Measurements from ENCODE around the gene SCFD2.

DNA sequence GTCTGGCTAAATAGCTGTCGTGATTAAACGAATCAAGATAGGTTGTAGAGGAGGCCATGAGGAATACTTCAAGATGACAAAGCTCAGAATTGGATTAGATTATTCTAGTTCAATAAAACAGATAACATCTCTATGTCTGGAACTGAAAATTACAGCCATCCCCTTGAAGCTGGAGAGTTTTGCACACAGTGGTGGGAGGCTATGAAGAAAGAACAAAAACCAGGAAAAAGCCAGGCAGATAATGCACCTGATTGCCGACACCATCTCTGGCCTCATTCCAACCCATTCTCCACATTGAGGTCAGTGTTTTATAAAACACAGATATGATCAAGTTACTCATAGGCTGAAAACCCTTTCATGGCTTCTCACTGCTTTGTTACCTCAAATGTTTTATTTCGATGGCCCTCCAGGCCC, 315.5 kb downstream of the SCFD2 start:
- TF ChIP-seq EZH2 (IDR thresholded peaks at IDR 0.05; ENCODE audit: low read length, unreplicated experiment) (no peak), EZH2phosphoT487 (IDR thresholded peaks at IDR 0.05; ENCODE audit: borderline replicate concordance, low read length) (no peak)
- TF ChIP-seq, protein P1, sequence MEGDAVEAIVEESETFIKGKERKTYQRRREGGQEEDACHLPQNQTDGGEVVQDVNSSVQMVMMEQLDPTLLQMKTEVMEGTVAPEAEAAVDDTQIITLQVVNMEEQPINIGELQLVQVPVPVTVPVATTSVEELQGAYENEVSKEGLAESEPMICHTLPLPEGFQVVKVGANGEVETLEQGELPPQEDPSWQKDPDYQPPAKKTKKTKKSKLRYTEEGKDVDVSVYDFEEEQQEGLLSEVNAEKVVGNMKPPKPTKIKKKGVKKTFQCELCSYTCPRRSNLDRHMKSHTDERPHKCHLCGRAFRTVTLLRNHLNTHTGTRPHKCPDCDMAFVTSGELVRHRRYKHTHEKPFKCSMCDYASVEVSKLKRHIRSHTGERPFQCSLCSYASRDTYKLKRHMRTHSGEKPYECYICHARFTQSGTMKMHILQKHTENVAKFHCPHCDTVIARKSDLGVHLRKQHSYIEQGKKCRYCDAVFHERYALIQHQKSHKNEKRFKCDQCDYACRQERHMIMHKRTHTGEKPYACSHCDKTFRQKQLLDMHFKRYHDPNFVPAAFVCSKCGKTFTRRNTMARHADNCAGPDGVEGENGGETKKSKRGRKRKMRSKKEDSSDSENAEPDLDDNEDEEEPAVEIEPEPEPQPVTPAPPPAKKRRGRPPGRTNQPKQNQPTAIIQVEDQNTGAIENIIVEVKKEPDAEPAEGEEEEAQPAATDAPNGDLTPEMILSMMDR (conservative IDR thresholded peaks at IDR 0.05; ENCODE audit: low read depth, low read length) = no peak

Data from PC-3 (cell line).